Skin epidermis (tissue), 12 donors: ENCODE results near the gene DHRS3.
A peak's percentile ranks its signal among the peaks of the same experiment; 100 is the strongest.

Experiments used
- H3K27ac ChIP-seq, 21 experiments: fragments of 200-600 bp; sonication (generic) in 11 of 21; one replicate each; pipeline ENCODE4 v1.5.0; 2020; ENCODE audit warnings: mild to moderate bottlenecking in 3 of 21, inconsistent platforms in 2 of 21, moderate library complexity in 2 of 21
- H3K4me3 ChIP-seq, 7 experiments: fragments of 200-600 bp; sonication (generic) in 2 of 7; one replicate each; pipeline ENCODE4 v1.5.0; 2020; ENCODE audit warnings: inconsistent platforms in 2 of 7, mild to moderate bottlenecking in 2 of 7, moderate library complexity in 1 of 7

DHRS3 gene

GRCh38 chr1:12640958-12641272 lies 22.9 kb upstream of the DHRS3 start:
- no peak overlapping the region for H3K27ac ChIP-seq
- H3K4me3 ChIP-seq, result no peak overlapping the region

- H3K27ac ChIP-seq, result no peak overlapping the region
- no peak overlapping the region for H3K4me3 ChIP-seq
Measured at GRCh38 chr1:12640237-12640957, 22.4 kb upstream of the DHRS3 start.

GRCh38 chr1:12637693-12638092 lies 19.7 kb upstream of the DHRS3 start:
- H3K27ac ChIP-seq, result no peak overlapping the region
- H3K4me3 ChIP-seq, result no peak overlapping the region

- peak overlapping the region in 1 of 21 experiments; percentile 2 for H3K27ac ChIP-seq
- no peak overlapping the region for H3K4me3 ChIP-seq
Measured at GRCh38 chr1:12636098-12636950, 18.3 kb upstream of the DHRS3 start.

- no peak overlapping the region for H3K4me3 ChIP-seq
- no peak overlapping the region for H3K27ac ChIP-seq
Measured at GRCh38 chr1:12634696-12635202, 16.7 kb upstream of the DHRS3 start.

GRCh38 chr1:12634156-12634555 lies 16.1 kb upstream of the DHRS3 start:
- Histone ChIP-seq H3K4me3 (no peak overlapping the region), H3K27ac (no peak overlapping the region)

- Histone ChIP-seq H3K27ac (no peak overlapping the region), H3K4me3 (no peak overlapping the region)
Measured at GRCh38 chr1:12631571-12631970, 13.6 kb upstream of the DHRS3 start.

GRCh38 chr1:12630946-12631530 lies 13.0 kb upstream of the DHRS3 start:
- Histone ChIP-seq H3K4me3 (no peak overlapping the region), H3K27ac (no peak overlapping the region)

GRCh38 chr1:12629985-12630760 lies 12.2 kb upstream of the DHRS3 start:
- Histone ChIP-seq H3K4me3 (no peak overlapping the region), H3K27ac (no peak overlapping the region)

- H3K27ac ChIP-seq, result no peak overlapping the region
Measured at GRCh38 chr1:12629511-12629956, 11.5 kb upstream of the DHRS3 start.

GRCh38 chr1:12627296-12627695 lies 9.3 kb upstream of the DHRS3 start:
- Histone ChIP-seq H3K4me3 (no peak overlapping the region), H3K27ac (no peak overlapping the region)

More at GRCh38 chr1:12629511-12629956, 11.5 kb upstream of the DHRS3 start:
- H3K4me3 ChIP-seq, result no peak overlapping the region

GRCh38 chr1:12626888-12627287 lies 8.9 kb upstream of the DHRS3 start:
- H3K27ac ChIP-seq, result no peak overlapping the region
- no peak overlapping the region for H3K4me3 ChIP-seq

GRCh38 chr1:12625276-12625675 lies 7.3 kb upstream of the DHRS3 start:
- Histone ChIP-seq H3K4me3 (no peak overlapping the region), H3K27ac (no peak overlapping the region)

GRCh38 chr1:12622506-12622905 lies 4.5 kb upstream of the DHRS3 start:
- H3K27ac ChIP-seq, result no peak overlapping the region
- no peak overlapping the region for H3K4me3 ChIP-seq

- Histone ChIP-seq H3K4me3 (no peak overlapping the region), H3K27ac (no peak overlapping the region)
Measured at GRCh38 chr1:12621346-12622335, 3.6 kb upstream of the DHRS3 start.

- H3K27ac ChIP-seq, result no peak overlapping the region
- H3K4me3 ChIP-seq, result no peak overlapping the region
Measured at GRCh38 chr1:12620931-12621330, 2.9 kb upstream of the DHRS3 start.

GRCh38 chr1:12620488-12620865 lies 2.5 kb upstream of the DHRS3 start:
- Histone ChIP-seq H3K4me3 (no peak overlapping the region), H3K27ac (no peak overlapping the region)

- H3K27ac ChIP-seq, result peak overlapping the region in 19 of 21 experiments; percentile 77 to 95 (median 89)
- H3K4me3 ChIP-seq, result peak overlapping the region in 5 of 7 experiments; percentile 50 to 73 (median 62)
Measured at GRCh38 chr1:12619792-12620487, 1.9 kb upstream of the DHRS3 start.
